H1 (cell line): ENCODE results near the gene ATP11A. TPM values are rescaled to one million over a fixed set of nuclear protein-coding genes. Genes with fewer than 3 reads are reported as not detected.

Experiments used
- CTCF ChIA-PET: fragments of 300-600 bp; sonication (Branson Sonifier 250); formaldehyde crosslinking; loops from one replicate; lab custom pipeline; 2021; ENCODE audit not compliant: partially characterized antibody; lab: Charles Lee
- POLR2A ChIA-PET: fragments of 300-600 bp; sonication (Branson Sonifier 250); formaldehyde crosslinking; loops from one replicate; lab custom pipeline; 2021; ENCODE audit warnings: inconsistent platforms; ENCODE audit not compliant: partially characterized antibody; lab: Charles Lee
- DNase-seq, 2 experiments: peaks; one replicate each; pipeline versions ENCODE4 v3.0.0 to v3.0.0-alpha.2; 2010 to 2022; ENCODE audit warnings: low spot score in 2 of 2, low read depth in 1 of 2, mixed read lengths in 1 of 2
- FAIRE-seq: peaks from 2 replicates; lab custom pipeline; 2011; peaks lifted over from hg19 to GRCh38; lab: Jason Lieb, UNC
- H2AFZ ChIP-seq: 2 replicates; pipeline ENCODE4 v1.8.1; 2012; ENCODE audit warnings: low read length, inconsistent platforms
- H2AK5ac ChIP-seq: 2 replicates; pipeline ENCODE4 v1.6.1; 2013; ENCODE audit warnings: low read depth, low read length
- H2BK120ac ChIP-seq: replicated peaks from 2 replicates; pipeline ENCODE3; 2013; ENCODE audit warnings: low read depth, low read length, inconsistent platforms
- H2BK12ac ChIP-seq: 2 replicates; pipeline ENCODE4 v1.6.1; 2013; ENCODE audit warnings: low read depth, low read length
- H2BK15ac ChIP-seq: 2 replicates; pipeline ENCODE4 v1.6.1; 2013; ENCODE audit warnings: low read length
- H2BK20ac ChIP-seq: 2 replicates; pipeline ENCODE4 v1.6.1; 2013; ENCODE audit warnings: low read length
- H2BK5ac ChIP-seq: 2 replicates; pipeline ENCODE4 v1.6.1; 2013; ENCODE audit warnings: low read depth, low read length
- H3K14ac ChIP-seq: 2 replicates; pipeline ENCODE4 v1.6.1; 2013; ENCODE audit warnings: inconsistent platforms; ENCODE audit not compliant: insufficient read length
- H3K18ac ChIP-seq: 2 replicates; pipeline ENCODE4 v1.6.1; 2013; ENCODE audit warnings: low read length; ENCODE audit errors: extremely low read depth
- H3K23ac ChIP-seq: 2 replicates; pipeline ENCODE4 v1.6.1; 2013; ENCODE audit warnings: inconsistent platforms; ENCODE audit not compliant: insufficient read length
- H3K23me2 ChIP-seq: 2 replicates; pipeline ENCODE4 v1.6.1; 2013; ENCODE audit warnings: low read depth, low read length
- H3K27ac ChIP-seq: 2 replicates; pipeline ENCODE4 v1.6.1; 2011; ENCODE audit warnings: low read depth, low read length, inconsistent platforms
- H3K27me3 ChIP-seq, 4 experiments: replicated peaks in 1 of 4; 1 replicate in 1 of 4; 2 replicates in 3 of 4; pipeline versions ENCODE4 v1.6.1 to v1.8.1; 2011 to 2013; ENCODE audit warnings: low read length in 3 of 4, mild to moderate bottlenecking in 3 of 4, inconsistent platforms in 2 of 4, mixed read lengths in 2 of 4, moderate library complexity in 1 of 4; ENCODE audit not compliant: control insufficient read depth in 3 of 4, insufficient read depth in 3 of 4; ENCODE audit errors: extremely low read depth in 1 of 4
- H3K36me3 ChIP-seq, 4 experiments: 2 replicates each; pipeline versions ENCODE4 v1.6.1 to v1.8.1; 2011 to 2013; ENCODE audit warnings: mild to moderate bottlenecking in 4 of 4, low read length in 3 of 4, moderate library complexity in 2 of 4, control low read depth in 1 of 4, inconsistent platforms in 1 of 4; ENCODE audit not compliant: insufficient read depth in 4 of 4, control insufficient read depth in 2 of 4
- H3K4ac ChIP-seq: replicated peaks from 2 replicates; pipeline ENCODE3; 2013; ENCODE audit warnings: low read length, low read depth, mixed read lengths, inconsistent platforms; ENCODE audit not compliant: insufficient read length
- H3K4me1 ChIP-seq, 4 experiments: replicated peaks in 1 of 4; 1 replicate in 1 of 4; 2 replicates in 3 of 4; pipeline versions ENCODE4 v1.6.1 to v1.8.1; 2011 to 2013; ENCODE audit warnings: low read length in 3 of 4, inconsistent platforms in 2 of 4, mixed read lengths in 1 of 4; ENCODE audit not compliant: insufficient read depth in 4 of 4, control insufficient read depth in 3 of 4
- H3K4me2 ChIP-seq, 2 experiments: 2 replicates each; pipeline versions ENCODE4 v1.6.1 to v1.8.1; 2011 to 2013; ENCODE audit warnings: low read depth in 2 of 2, low read length in 2 of 2, control low read depth in 1 of 2, inconsistent platforms in 1 of 2, mild to moderate bottlenecking in 1 of 2; ENCODE audit not compliant: insufficient read depth in 1 of 2
- H3K4me3 ChIP-seq, 4 experiments: fragments of 200-600, 300-600 bp in 1 of 4; sonication (generic), shearing (Covaris generic), sonication (Bioruptor Twin) in 1 of 4; 2 replicates each; pipeline versions ENCODE4 v1.5.1 to v1.8.1; 2011 to 2016; ENCODE audit warnings: low read length in 4 of 4, low read depth in 3 of 4, control low read depth in 2 of 4, inconsistent platforms in 2 of 4, mild to moderate bottlenecking in 2 of 4, mixed read lengths in 1 of 4, moderate library complexity in 1 of 4; ENCODE audit not compliant: insufficient read depth in 2 of 4; ENCODE audit errors: extremely low read depth in 1 of 4
- H3K56ac ChIP-seq: replicated peaks from 2 replicates; pipeline ENCODE3; 2013; ENCODE audit warnings: low read depth, mild to moderate bottlenecking, mixed read lengths, low read length, inconsistent platforms; ENCODE audit not compliant: insufficient read length
- H3K79me1 ChIP-seq: 2 replicates; pipeline ENCODE4 v1.6.1; 2013; ENCODE audit warnings: low read depth, low read length, control low read depth
- H3K79me2 ChIP-seq, 2 experiments: 2 replicates each; pipeline versions ENCODE4 v1.6.1 to v1.8.1; 2012 to 2013; ENCODE audit warnings: low read length in 2 of 2, mild to moderate bottlenecking in 2 of 2, inconsistent platforms in 1 of 2; ENCODE audit not compliant: insufficient read depth in 2 of 2, control insufficient read depth in 1 of 2
- H3K9ac ChIP-seq, 4 experiments: replicated peaks in 1 of 4; 1 replicate in 1 of 4; 2 replicates in 3 of 4; pipeline versions ENCODE4 v1.6.1 to v1.8.1; 2011 to 2013; ENCODE audit warnings: low read depth in 3 of 4, low read length in 3 of 4, control low read depth in 2 of 4, mild to moderate bottlenecking in 2 of 4, moderate library complexity in 2 of 4, inconsistent platforms in 1 of 4; ENCODE audit errors: extremely low read depth in 1 of 4
- H3K9me3 ChIP-seq, 2 experiments: 2 replicates each; pipeline versions ENCODE4 v1.6.1 to v1.8.1; 2012 to 2013; ENCODE audit warnings: mild to moderate bottlenecking in 2 of 2, moderate library complexity in 2 of 2, control low read depth in 1 of 2, inconsistent platforms in 1 of 2, low read depth in 1 of 2, low read length in 1 of 2, mixed read lengths in 1 of 2; ENCODE audit not compliant: insufficient read depth in 2 of 2
- H4K20me1 ChIP-seq, 2 experiments: replicated peaks in 1 of 2; 2 replicates each; pipeline versions ENCODE3 to v1.8.1; 2011 to 2013; ENCODE audit warnings: inconsistent platforms in 2 of 2, low read length in 2 of 2, mild to moderate bottlenecking in 1 of 2; ENCODE audit not compliant: insufficient read depth in 2 of 2, control insufficient read depth in 1 of 2
- H4K5ac ChIP-seq: 2 replicates; pipeline ENCODE4 v1.6.1; 2013; ENCODE audit warnings: low read length, low read depth, mixed read lengths, inconsistent platforms; ENCODE audit not compliant: insufficient read length
- H4K8ac ChIP-seq: 2 replicates; pipeline ENCODE4 v1.8.0; 2013; ENCODE audit warnings: mild to moderate bottlenecking, moderate library complexity, low read length, inconsistent platforms; ENCODE audit not compliant: insufficient read depth; ENCODE audit errors: extremely low read depth
- H4K91ac ChIP-seq: replicated peaks from 2 replicates; pipeline ENCODE3; 2013; ENCODE audit warnings: low read length, mixed read lengths, inconsistent platforms; ENCODE audit not compliant: insufficient read length
- JUN ChIP-seq: IDR thresholded peaks from 2 replicates; pipeline ENCODE4 v1.6.1; 2011; ENCODE audit warnings: low read depth, mild to moderate bottlenecking, improper control_type of control experiment, low read length
- SAP30 ChIP-seq: fragments of 300-600 bp; sonication (generic); IDR thresholded peaks from 2 replicates; pipeline ENCODE4 v1.7.1; 2012; ENCODE audit warnings: low read length, moderate library complexity, mild to moderate bottlenecking, inconsistent platforms; ENCODE audit not compliant: insufficient read depth, insufficient replicate concordance
- SP2 ChIP-seq: IDR thresholded peaks from 2 replicates; pipeline ENCODE4 v1.6.1; 2012; ENCODE audit warnings: mild to moderate bottlenecking, low read length, inconsistent platforms
- USF2 ChIP-seq: IDR thresholded peaks from 2 replicates; pipeline ENCODE4 v1.6.1; 2011; ENCODE audit warnings: low read length, improper control_type of control experiment
- WGBS, 2 experiments: shearing (Covaris generic) in 1 of 2; methylation state at CpG; one replicate each; pipeline versions ENCODE4 v1.1.6 to v1.1.7; 2013 to 2015; ENCODE audit warnings: low lambda C conversion rate in 2 of 2, mixed read lengths in 2 of 2, inconsistent platforms in 1 of 2, low coverage in 1 of 2, missing lambda C conversion rate in 1 of 2; ENCODE audit not compliant: insufficient replicate concordance in 2 of 2, insufficient coverage in 1 of 2, insufficient read length in 1 of 2; ENCODE audit errors: extremely low coverage in 1 of 2, missing lambda C conversion rate in 1 of 2; 5-methylcytosine and 5-hydroxymethylcytosine counted together
- polyA plus RNA-seq, 7 experiments: library from polyadenylated mRNA; depleted of rRNA in 3 of 7; stranded (reverse) in 5 of 7; unstranded in 2 of 7; fragments of >200 nt in 5 of 7; fragments of 200-250 nt in 2 of 7; gene quantifications; 1 replicate in 5 of 7; 2 replicates in 1 of 7; 4 replicates in 1 of 7; pipeline versions ENCODE4 v1.2.1 to v1.2.3, GENCODE V29; 2011 to 2013; ENCODE audit warnings: missing spikeins in 2 of 7, mixed read lengths in 2 of 7
- total RNA-seq: library from RNA; stranded (reverse); fragmentation: NEBNext Ultra II Directional; extraction: Animal tissue kit (Norgen Biotek cat#: 25700); gene quantifications from 2 replicates; pipeline ENCODE4 v1.2.1, GENCODE V29; 2021

Gene ATP11A
- total and polyA plus RNA-seq, 2 of the 8 experiments (the other 6 are each of a cell fraction or from before 2014, with no cell fraction given), result 28.8 to 72.9 TPM

GRCh38 chr13:112752211-112752610 lies 62.4 kb downstream of the ATP11A start:
- Histone ChIP-seq H3K4me2 (no peak overlapping the region), H3K9me3 (no peaks in the 10 kb centered on the region), H4K5ac (no peak overlapping the region), H3K4me3 (no peak overlapping the region), H2BK12ac (no peak overlapping the region), H3K79me2 (peaks cover 0 to 56% of the 10 kb centered on the region in 2 experiments; a peak in 2 of 4 replicates), H2BK15ac (no peak overlapping the region), H3K27ac (no peak overlapping the region), H3K18ac (no peak overlapping the region), H2BK120ac (no peak overlapping the region), H3K9ac (no peak overlapping the region), H3K23me2 (no peaks in the 10 kb centered on the region), H2BK5ac (no peak overlapping the region), H4K91ac (no peak overlapping the region), H3K27me3 (no peaks in the 10 kb centered on the region), H3K4ac (no peak overlapping the region), H3K14ac (no peak overlapping the region), H3K36me3 (no peaks in the 10 kb centered on the region), H3K56ac (no peak overlapping the region), H3K23ac (no peak overlapping the region), H2BK20ac (no peak overlapping the region), H3K4me1 (peaks cover 0 to 7% (median 4%) of the 10 kb centered on the region in 4 experiments; a peak in 2 of 7 replicates), H2AK5ac (no peak overlapping the region), H2AFZ (no peak overlapping the region), H4K8ac (no peak overlapping the region), H3K79me1 (peaks cover 9% of the 10 kb centered on the region), H4K20me1 (peaks cover 0 to 2% of the 10 kb centered on the region in 2 experiments)
- 93% methylated on average over 20 of the region's 20 CpGs; no CpG with 5 or more reads in 1 of the 2 experiments for WGBS, 2 experiments
- CTCF ChIA-PET, result no interaction called here
- DNase-seq (no peak), FAIRE-seq (no peak)
- TF ChIP-seq JUN, result no peak
- TF ChIP-seq SP2, result no peak
- no peak for TF ChIP-seq USF2
- no peak for TF ChIP-seq SAP30
- POLR2A ChIA-PET, result no interaction called here
